HG03025 (cell line): ENCODE results near the gene EXT2.

Source experiments
- ATAC-seq: cut with Tn5 transposase; IDR thresholded peaks from one replicate; pipeline ENCODE4 v1.9.1; 2021; ENCODE audit warnings: mild to moderate bottlenecking, moderate library complexity; ENCODE audit not compliant: unreplicated experiment, low FRiP score

The EXT2 gene

DNA sequence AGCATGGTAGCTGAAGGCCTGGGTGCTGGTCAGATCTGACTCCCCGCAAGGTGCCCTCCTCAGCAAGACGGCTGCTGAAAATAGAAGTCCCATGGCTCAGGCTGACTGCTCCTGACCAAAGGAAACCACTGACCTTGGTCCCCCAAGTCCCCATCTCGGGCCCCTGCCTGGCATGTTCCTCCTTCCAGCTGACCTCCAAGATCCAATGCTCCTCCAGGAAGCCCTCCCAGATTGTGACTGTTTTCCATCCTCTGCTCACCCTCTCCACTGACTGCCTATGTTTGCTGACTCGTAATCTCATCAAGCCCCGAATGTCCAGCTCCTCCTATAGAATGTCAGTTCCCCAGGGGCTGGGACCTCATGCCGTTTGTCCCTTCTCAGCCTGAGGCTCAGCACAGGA is 184.0 kb downstream of the EXT2 start:
- ATAC-seq, result no peak

GRCh38 chr11:44280257-44280656 is 184.8 kb downstream of the EXT2 start:
- no peak for ATAC-seq

GRCh38 chr11:44281151-44281550 is 185.7 kb downstream of the EXT2 start:
- ATAC-seq, result no peak

DNA sequence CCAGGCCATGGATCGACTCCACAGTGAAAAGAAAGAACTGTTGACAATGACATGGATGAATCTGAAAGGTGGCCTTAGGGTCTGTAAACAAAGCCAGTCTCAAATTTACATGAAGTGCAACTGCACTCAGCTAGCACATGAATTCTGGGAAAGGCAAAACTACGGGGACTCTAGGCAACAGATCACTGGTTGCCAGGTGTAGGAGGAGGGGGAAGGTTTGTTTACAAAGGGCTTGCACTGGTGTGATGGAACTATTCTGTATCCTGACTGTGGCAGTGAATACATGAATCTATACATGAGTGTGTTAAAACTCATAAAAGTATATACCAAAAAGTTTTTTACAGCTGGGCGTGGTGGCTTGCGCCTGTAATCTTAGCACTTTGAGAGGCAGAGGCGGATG is 187.1 kb downstream of the EXT2 start:
- ATAC-seq, result no peak

DNA sequence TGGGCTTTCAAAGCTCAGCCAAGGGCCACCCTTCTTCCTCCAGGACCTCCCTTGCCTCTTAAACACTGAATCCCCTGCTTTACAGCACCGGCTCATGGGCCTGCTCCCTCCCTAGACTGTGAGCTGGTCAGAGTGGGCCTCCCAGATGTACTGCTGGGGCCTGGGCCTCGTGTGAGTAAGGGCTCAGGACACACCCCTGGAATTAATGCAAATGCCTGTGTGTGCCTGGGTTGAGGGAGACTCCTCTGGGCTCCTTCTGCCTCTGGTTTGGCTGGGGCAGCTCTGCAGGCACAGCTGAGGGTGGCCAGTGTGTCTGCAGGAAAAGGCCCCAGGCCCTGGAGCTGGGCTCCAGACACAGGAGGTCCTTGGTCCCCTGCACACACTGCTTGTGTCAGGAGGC is 190.3 kb downstream of the EXT2 start:
- ATAC-seq, result no peak

DNA sequence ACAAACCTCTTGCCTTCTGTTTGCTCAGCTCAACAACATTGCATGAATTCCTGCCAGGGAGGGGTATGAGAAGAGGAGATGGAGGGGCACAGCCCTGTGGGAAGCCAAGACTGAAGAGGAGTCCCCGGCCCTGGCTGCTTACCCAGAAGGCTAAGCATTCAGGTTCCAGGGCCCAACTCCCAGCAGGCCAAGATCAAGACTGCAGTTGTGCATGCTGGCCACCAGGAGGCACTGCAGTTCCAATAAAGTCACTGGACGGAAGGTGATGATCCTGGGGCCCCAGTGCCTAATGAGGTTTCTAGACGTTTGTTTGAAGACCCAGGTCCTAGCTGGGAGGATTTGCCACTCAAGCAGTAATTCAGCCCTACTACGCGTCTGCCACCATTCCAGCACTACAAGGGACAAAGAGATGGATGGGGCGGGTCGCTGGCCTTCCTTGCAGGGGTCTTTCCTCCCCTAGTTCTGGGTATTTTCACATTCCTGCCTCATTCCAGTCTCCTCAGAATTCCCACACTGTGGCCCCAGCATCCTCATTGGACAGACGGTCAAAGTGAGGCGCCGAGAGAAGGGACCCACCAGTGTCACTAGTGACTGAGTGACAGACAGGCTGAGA is 190.9 kb downstream of the EXT2 start:
- no peak for ATAC-seq

DNA sequence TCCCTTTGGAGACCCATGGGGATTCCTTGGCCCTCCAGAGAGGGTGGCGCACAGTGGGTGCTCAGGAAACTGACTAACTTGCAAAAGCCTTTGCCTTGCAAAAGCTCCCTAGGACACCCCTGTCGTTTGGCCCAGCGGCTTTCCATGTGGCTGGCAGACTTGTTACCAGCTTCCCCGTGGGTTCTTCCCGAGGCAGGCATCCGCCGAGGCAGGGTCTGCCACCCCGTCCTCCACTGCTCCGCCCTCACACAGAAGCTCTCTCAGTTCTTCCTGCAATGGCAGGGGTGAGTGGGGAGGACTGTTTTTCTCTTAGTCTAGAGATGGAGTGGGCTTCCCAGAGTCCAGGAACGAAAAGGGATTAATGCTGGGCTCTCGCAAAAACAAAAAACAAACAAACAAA is 191.4 kb downstream of the EXT2 start:
- ATAC-seq, result no peak

DNA sequence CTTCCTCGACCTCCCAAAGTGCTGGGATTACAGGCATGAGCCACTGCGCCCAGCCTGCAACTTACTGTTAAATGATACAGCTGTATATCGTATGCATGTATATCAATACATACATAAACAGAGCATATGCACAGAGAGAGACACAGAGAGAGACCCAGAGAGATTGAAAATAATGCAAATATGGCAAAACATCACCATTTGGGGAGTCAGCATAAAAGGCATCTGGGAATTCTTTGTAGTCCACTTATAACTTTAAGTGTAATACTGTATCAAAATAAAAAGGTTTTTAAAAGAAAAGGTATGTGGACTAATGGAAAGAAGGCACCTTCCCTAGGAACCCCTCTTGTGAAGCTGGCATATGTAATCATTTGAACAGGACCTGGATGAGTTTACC is 192.7 kb downstream of the EXT2 start:
- no peak for ATAC-seq

DNA sequence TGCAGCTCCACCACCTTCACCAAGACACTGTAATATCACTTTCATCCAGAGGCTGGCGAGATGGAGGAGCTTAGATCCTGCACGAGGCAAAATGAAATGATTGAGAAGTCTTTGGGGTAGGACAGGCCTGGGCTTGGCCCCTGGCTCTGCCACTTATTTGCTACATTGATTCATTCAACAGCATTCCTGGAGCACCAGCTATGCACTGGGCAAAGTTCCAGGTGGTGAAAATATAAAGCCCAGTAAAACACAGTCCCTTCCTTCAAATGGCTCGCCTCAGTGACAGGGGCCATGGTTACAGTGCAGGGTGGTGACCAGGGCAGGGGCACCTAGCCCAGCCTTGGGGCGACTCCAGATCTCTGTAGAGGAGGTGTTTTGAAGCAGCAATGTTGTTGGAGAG is 194.7 kb downstream of the EXT2 start:
- no peak for ATAC-seq
